ENCODE results near the gene MIB1. TPM values are rescaled to one million over a fixed set of nuclear protein-coding genes. Genes with fewer than 3 reads are reported as not detected.

MIB1 gene
- total RNA-seq, 1 donor from 2014 or later = 65.8 TPM

DNA sequence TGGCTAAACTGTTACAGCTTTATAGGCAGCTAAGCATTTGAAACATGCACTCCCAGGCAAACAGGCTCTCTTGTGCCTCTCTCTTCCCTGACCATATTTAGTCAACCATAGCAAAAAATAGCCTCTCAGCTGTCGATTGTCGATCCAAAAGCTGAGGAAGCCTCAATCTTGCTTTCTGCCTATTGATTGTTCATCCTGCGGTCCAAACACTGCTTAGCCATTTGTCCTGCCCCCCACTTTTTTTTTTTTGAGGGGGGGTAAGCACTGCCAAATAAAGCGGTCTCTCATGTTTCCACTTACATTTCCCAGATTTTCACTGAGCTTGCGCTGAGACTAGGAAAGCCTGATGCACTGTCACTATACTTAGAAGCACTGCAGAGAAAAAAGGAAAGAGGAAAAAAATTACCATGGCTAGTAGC, 90.8 kb downstream of the MIB1 start:
- peak overlapping the region; percentile 60 to 84 (median 77) for H3K4me3 ChIP-seq (ENCODE audit: low read length in 3 of 3)
- peak overlapping the region; percentile 72 to 86 (median 81) for H3K9ac ChIP-seq (ENCODE audit: low read depth in 1 of 3, low read length in 3 of 3)
- H3K9me3 ChIP-seq (ENCODE audit: control insufficient read depth in 3 of 3, low read length in 3 of 3) = no peaks in the 10 kb centered on the region
- H3K27ac ChIP-seq (ENCODE audit: low read depth, low read length) = peak overlapping the region; percentile 93
- H3K4me1 ChIP-seq (ENCODE audit: control insufficient read depth in 3 of 3, insufficient read depth in 3 of 3, low read length in 3 of 3) = peaks cover 6 to 8% (median 6%) of the 10 kb centered on the region in 3 donors
- no peaks in the 10 kb centered on the region for H3K27me3 ChIP-seq (ENCODE audit: control insufficient read depth in 3 of 3, insufficient read depth in 3 of 3, low read length in 3 of 3)
- H3K36me3 ChIP-seq (ENCODE audit: control insufficient read depth in 3 of 3, insufficient read depth in 3 of 3, low read length in 3 of 3) = peaks cover 20 to 25% (median 24%) of the 10 kb centered on the region in 3 donors

DNA sequence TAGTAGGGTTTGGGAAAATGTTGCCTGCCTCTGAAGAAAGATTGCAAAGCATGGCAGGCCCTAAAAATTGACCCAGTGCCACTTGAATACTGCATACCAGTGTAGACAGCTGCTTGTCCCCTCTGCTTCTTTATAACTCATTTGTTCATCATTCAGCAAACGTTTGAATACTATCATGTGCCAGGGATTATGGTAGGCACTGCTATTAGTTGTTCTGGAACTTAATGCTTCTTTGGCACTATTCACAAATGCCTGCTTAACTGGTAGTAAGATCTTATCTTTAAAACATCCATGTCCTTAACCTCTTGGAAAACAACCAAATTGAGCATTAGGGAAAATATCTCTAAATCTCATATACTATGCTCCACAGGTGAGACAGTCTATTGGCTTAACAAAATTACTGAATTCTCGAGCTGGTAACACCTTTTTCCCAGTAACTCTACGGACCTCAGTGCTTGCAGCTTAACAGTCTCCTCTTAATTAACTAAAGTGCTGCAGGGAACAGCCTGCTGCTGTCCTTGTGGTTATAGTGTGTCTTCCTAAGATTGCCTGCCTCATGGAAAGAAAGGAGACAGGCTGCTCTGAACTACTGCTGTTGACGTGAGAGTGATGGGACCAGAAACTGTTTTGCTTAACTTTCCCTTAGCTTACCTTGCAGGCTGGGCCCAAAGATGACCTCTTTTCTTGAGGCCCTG, 93.2 kb downstream of the MIB1 start:
- Histone ChIP-seq H3K27ac (ENCODE audit: low read depth, low read length) (peak overlapping the region; percentile 93), H3K9ac (ENCODE audit: low read depth in 1 of 3, low read length in 3 of 3) (peak overlapping the region in 2 of 3 donors; percentile 24 to 72), H3K4me3 (ENCODE audit: low read length in 3 of 3) (peak overlapping the region in 1 of 3 donors; percentile 23), H3K27me3 (ENCODE audit: control insufficient read depth in 3 of 3, insufficient read depth in 3 of 3, low read length in 3 of 3) (no peaks in the 10 kb centered on the region), H3K4me1 (ENCODE audit: control insufficient read depth in 3 of 3, insufficient read depth in 3 of 3, low read length in 3 of 3) (peaks cover 6 to 8% (median 6%) of the 10 kb centered on the region in 3 donors), H3K9me3 (ENCODE audit: control insufficient read depth in 3 of 3, low read length in 3 of 3) (no peaks in the 10 kb centered on the region), H3K36me3 (ENCODE audit: control insufficient read depth in 3 of 3, insufficient read depth in 3 of 3, low read length in 3 of 3) (peaks cover 17 to 23% (median 20%) of the 10 kb centered on the region in 3 donors)

DNA sequence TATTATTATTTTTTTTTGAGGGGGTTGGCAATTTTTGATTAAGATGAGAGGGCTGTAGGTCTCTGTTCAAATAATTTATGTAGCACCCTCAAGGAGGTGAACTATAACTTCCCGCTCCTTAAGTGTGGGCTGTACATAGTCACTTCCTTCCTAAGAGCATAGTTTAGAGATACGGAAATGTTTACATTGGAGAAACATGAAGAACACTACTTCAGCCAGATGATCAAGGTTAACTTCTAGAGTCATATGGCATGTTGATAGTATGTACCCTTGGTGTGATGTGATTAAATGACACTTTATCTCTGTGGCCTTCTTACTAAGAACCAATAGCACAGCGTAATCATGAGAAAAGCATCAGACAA, 93.7 kb downstream of the MIB1 start:
- no peak overlapping the region for H3K4me3 ChIP-seq (ENCODE audit: low read length in 3 of 3)
- peaks cover 11 to 19% (median 17%) of the 10 kb centered on the region in 3 donors for H3K36me3 ChIP-seq (ENCODE audit: control insufficient read depth in 3 of 3, insufficient read depth in 3 of 3, low read length in 3 of 3)
- H3K27ac ChIP-seq (ENCODE audit: low read depth, low read length) = peak overlapping the region; percentile 93
- H3K9ac ChIP-seq (ENCODE audit: low read depth in 1 of 3, low read length in 3 of 3) = peak overlapping the region in 2 of 3 donors; percentile 24 to 55
- H3K27me3 ChIP-seq (ENCODE audit: control insufficient read depth in 3 of 3, insufficient read depth in 3 of 3, low read length in 3 of 3) = no peaks in the 10 kb centered on the region
- peaks cover 6 to 8% (median 6%) of the 10 kb centered on the region in 3 donors for H3K4me1 ChIP-seq (ENCODE audit: control insufficient read depth in 3 of 3, insufficient read depth in 3 of 3, low read length in 3 of 3)
- no peaks in the 10 kb centered on the region for H3K9me3 ChIP-seq (ENCODE audit: control insufficient read depth in 3 of 3, low read length in 3 of 3)

GRCh38 chr18:21841570-21841969, 101.0 kb downstream of the MIB1 start:
- H3K27me3 ChIP-seq (ENCODE audit: control insufficient read depth in 3 of 3, insufficient read depth in 3 of 3, low read length in 3 of 3) = no peaks in the 10 kb centered on the region
- H3K4me3 ChIP-seq (ENCODE audit: low read length in 3 of 3) = no peak overlapping the region
- H3K9ac ChIP-seq (ENCODE audit: low read depth in 1 of 3, low read length in 3 of 3) = no peak overlapping the region
- peaks cover 2 to 17% (median 5%) of the 10 kb centered on the region in 3 donors for H3K4me1 ChIP-seq (ENCODE audit: control insufficient read depth in 3 of 3, insufficient read depth in 3 of 3, low read length in 3 of 3)
- no peak overlapping the region for H3K27ac ChIP-seq (ENCODE audit: low read depth, low read length)
- H3K36me3 ChIP-seq (ENCODE audit: control insufficient read depth in 3 of 3, insufficient read depth in 3 of 3, low read length in 3 of 3) = peaks cover 0 to 14% (median 11%) of the 10 kb centered on the region in 3 donors
- no peaks in the 10 kb centered on the region for H3K9me3 ChIP-seq (ENCODE audit: control insufficient read depth in 3 of 3, low read length in 3 of 3)

DNA sequence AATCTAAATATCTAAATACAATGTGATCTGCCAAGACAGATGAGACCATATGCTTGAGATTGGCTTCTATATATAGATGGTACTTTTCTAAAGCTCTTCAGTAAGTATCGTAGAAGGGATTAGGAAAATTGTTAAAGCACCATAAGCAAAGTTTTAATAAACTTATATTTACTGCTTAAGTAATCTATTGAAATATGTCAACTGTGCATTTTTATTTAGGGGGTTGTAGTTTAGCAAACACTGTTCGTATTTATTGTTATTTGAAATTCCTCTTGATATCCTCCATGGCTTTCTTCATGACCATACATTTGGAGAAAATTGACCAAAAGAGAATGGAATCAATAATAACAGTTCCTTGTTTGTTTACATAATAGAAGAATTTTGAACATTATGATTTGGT, 102.7 kb downstream of the MIB1 start:
- Histone ChIP-seq H3K36me3 (ENCODE audit: control insufficient read depth in 3 of 3, insufficient read depth in 3 of 3, low read length in 3 of 3) (peaks cover 0 to 14% (median 11%) of the 10 kb centered on the region in 3 donors), H3K27me3 (ENCODE audit: control insufficient read depth in 3 of 3, insufficient read depth in 3 of 3, low read length in 3 of 3) (no peaks in the 10 kb centered on the region), H3K27ac (ENCODE audit: low read depth, low read length) (no peak overlapping the region), H3K9me3 (ENCODE audit: control insufficient read depth in 3 of 3, low read length in 3 of 3) (no peaks in the 10 kb centered on the region), H3K9ac (ENCODE audit: low read depth in 1 of 3, low read length in 3 of 3) (no peak overlapping the region), H3K4me3 (ENCODE audit: low read length in 3 of 3) (no peak overlapping the region), H3K4me1 (ENCODE audit: control insufficient read depth in 3 of 3, insufficient read depth in 3 of 3, low read length in 3 of 3) (peaks cover 2 to 17% (median 5%) of the 10 kb centered on the region in 3 donors)

- H3K36me3 ChIP-seq (ENCODE audit: control insufficient read depth in 3 of 3, insufficient read depth in 3 of 3, low read length in 3 of 3) = peaks cover 0 to 6% (median 2%) of the 10 kb centered on the region in 3 donors
- H3K9ac ChIP-seq (ENCODE audit: low read depth in 1 of 3, low read length in 3 of 3) = no peak overlapping the region
- H3K9me3 ChIP-seq (ENCODE audit: control insufficient read depth in 3 of 3, low read length in 3 of 3) = no peaks in the 10 kb centered on the region
- H3K27me3 ChIP-seq (ENCODE audit: control insufficient read depth in 3 of 3, insufficient read depth in 3 of 3, low read length in 3 of 3) = no peaks in the 10 kb centered on the region
- H3K27ac ChIP-seq (ENCODE audit: low read depth, low read length) = no peak overlapping the region
- no peaks in the 10 kb centered on the region for H3K4me1 ChIP-seq (ENCODE audit: control insufficient read depth in 3 of 3, insufficient read depth in 3 of 3, low read length in 3 of 3)
- H3K4me3 ChIP-seq (ENCODE audit: low read length in 3 of 3) = peak overlapping the region in 1 of 3 donors; percentile 25
These were observed 110.9 kb downstream of the MIB1 start for GRCh38 chr18:21851327-21851961.

- no peak overlapping the region for H3K9ac ChIP-seq (ENCODE audit: low read depth in 1 of 3, low read length in 3 of 3)
- H3K27ac ChIP-seq (ENCODE audit: low read depth, low read length) = no peak overlapping the region
- no peaks in the 10 kb centered on the region for H3K4me1 ChIP-seq (ENCODE audit: control insufficient read depth in 3 of 3, insufficient read depth in 3 of 3, low read length in 3 of 3)
- no peaks in the 10 kb centered on the region for H3K27me3 ChIP-seq (ENCODE audit: control insufficient read depth in 3 of 3, insufficient read depth in 3 of 3, low read length in 3 of 3)
- no peak overlapping the region for H3K4me3 ChIP-seq (ENCODE audit: low read length in 3 of 3)
- H3K9me3 ChIP-seq (ENCODE audit: control insufficient read depth in 3 of 3, low read length in 3 of 3) = no peaks in the 10 kb centered on the region
- H3K36me3 ChIP-seq (ENCODE audit: control insufficient read depth in 3 of 3, insufficient read depth in 3 of 3, low read length in 3 of 3) = peaks cover 2 to 11% (median 2%) of the 10 kb centered on the region in 3 donors
These were observed 112.4 kb downstream of the MIB1 start for GRCh38 chr18:21853016-21853415.

- no peaks in the 10 kb centered on the region for H3K27me3 ChIP-seq (ENCODE audit: control insufficient read depth in 3 of 3, insufficient read depth in 3 of 3, low read length in 3 of 3)
- H3K27ac ChIP-seq (ENCODE audit: low read depth, low read length) = no peak overlapping the region
- no peak overlapping the region for H3K9ac ChIP-seq (ENCODE audit: low read depth in 1 of 3, low read length in 3 of 3)
- H3K9me3 ChIP-seq (ENCODE audit: control insufficient read depth in 3 of 3, low read length in 3 of 3) = no peaks in the 10 kb centered on the region
- no peak overlapping the region for H3K4me3 ChIP-seq (ENCODE audit: low read length in 3 of 3)
- peaks cover 3 to 11% (median 3%) of the 10 kb centered on the region in 3 donors for H3K36me3 ChIP-seq (ENCODE audit: control insufficient read depth in 3 of 3, insufficient read depth in 3 of 3, low read length in 3 of 3)
- H3K4me1 ChIP-seq (ENCODE audit: control insufficient read depth in 3 of 3, insufficient read depth in 3 of 3, low read length in 3 of 3) = no peaks in the 10 kb centered on the region
These were observed 113.4 kb downstream of the MIB1 start for GRCh38 chr18:21853775-21854552.

GRCh38 chr18:21855432-21855831, 114.8 kb downstream of the MIB1 start:
- H3K9me3 ChIP-seq (ENCODE audit: control insufficient read depth in 3 of 3, low read length in 3 of 3) = no peaks in the 10 kb centered on the region
- no peaks in the 10 kb centered on the region for H3K27me3 ChIP-seq (ENCODE audit: control insufficient read depth in 3 of 3, insufficient read depth in 3 of 3, low read length in 3 of 3)
- no peak overlapping the region for H3K4me3 ChIP-seq (ENCODE audit: low read length in 3 of 3)
- H3K9ac ChIP-seq (ENCODE audit: low read depth in 1 of 3, low read length in 3 of 3) = no peak overlapping the region
- peaks cover 3 to 11% (median 5%) of the 10 kb centered on the region in 3 donors for H3K36me3 ChIP-seq (ENCODE audit: control insufficient read depth in 3 of 3, insufficient read depth in 3 of 3, low read length in 3 of 3)
- no peak overlapping the region for H3K27ac ChIP-seq (ENCODE audit: low read depth, low read length)
- H3K4me1 ChIP-seq (ENCODE audit: control insufficient read depth in 3 of 3, insufficient read depth in 3 of 3, low read length in 3 of 3) = no peaks in the 10 kb centered on the region

Data from skeletal muscle tissue (tissue), 4 donors.